OCI-LY7 (cell line): ENCODE measurements around the gene TTLL5. TPM values are rescaled to one million over a fixed set of nuclear protein-coding genes. Genes with fewer than 3 reads are reported as not detected.
"Not testable (repeated sequence)": the region's sequence is repeated elsewhere in the genome, so short reads cannot be mapped to it uniquely, and the experiment has no call there.

ENCODE experiments used
- BruUV-seq: library from RNA; stranded (reverse); fragments of 400-500 nt; replicated peaks from 2 replicates; lab custom pipeline; 2021; lab: Mats Ljungman, UMichigan
- CTCF ChIA-PET: fragments of 300-600 bp; sonication (Branson Sonifier 250); formaldehyde crosslinking; loops from one replicate; lab custom pipeline; 2022; ENCODE audit warnings: antibody characterized with exemption; ENCODE audit not compliant: unreplicated experiment; lab: Charles Lee
- POLR2A ChIA-PET: fragments of 300-600 bp; sonication (Branson Sonifier 250); formaldehyde crosslinking; loops from one replicate; lab custom pipeline; 2022; ENCODE audit warnings: antibody characterized with exemption; lab: Charles Lee
- DNase-seq: peaks from one replicate; pipeline ENCODE4 v3.0.0-alpha.2; 2015; ENCODE audit warnings: low spot score
- H2AFZ ChIP-seq: fragments of 200-600 bp; sonication (generic), shearing (Covaris generic); 2 replicates; pipeline ENCODE4 v1.6.1; 2014; ENCODE audit warnings: mild to moderate bottlenecking, antibody characterized with exemption, low read length, moderate library complexity
- H3K27ac ChIP-seq: fragments of 200-600 bp; sonication (generic); 2 replicates; pipeline ENCODE4 v1.5.1; 2014; ENCODE audit warnings: mixed run types, low read depth, mild to moderate bottlenecking, moderate library complexity, low read length, inconsistent platforms; ENCODE audit not compliant: poor library complexity, severe bottlenecking
- H3K36me3 ChIP-seq: fragments of 200-600 bp; sonication (generic); 2 replicates; pipeline ENCODE4 v1.6.1; 2014; ENCODE audit warnings: mild to moderate bottlenecking, antibody characterized with exemption, low read length, moderate library complexity, mixed read lengths; ENCODE audit not compliant: insufficient read depth
- H3K4me1 ChIP-seq: fragments of 200-600 bp; sonication (generic); 2 replicates; pipeline ENCODE4 v1.5.1; 2014; ENCODE audit warnings: mild to moderate bottlenecking, low read length; ENCODE audit not compliant: insufficient read depth, poor library complexity, severe bottlenecking
- H3K4me2 ChIP-seq: fragments of 200-600 bp; sonication (generic); 2 replicates; pipeline ENCODE4 v1.6.1; 2014; ENCODE audit warnings: mild to moderate bottlenecking, low read length
- H3K4me3 ChIP-seq: fragments of 200-600 bp; sonication (generic); 2 replicates; pipeline ENCODE4 v1.5.1; 2014; ENCODE audit warnings: mild to moderate bottlenecking, low read depth, low read length; ENCODE audit not compliant: poor library complexity, severe bottlenecking
- H3K79me2 ChIP-seq: fragments of 200-600 bp; sonication (generic); 2 replicates; pipeline ENCODE4 v1.6.1; 2016; ENCODE audit warnings: low read depth, mild to moderate bottlenecking, low read length, moderate library complexity, mixed read lengths; ENCODE audit not compliant: insufficient read depth
- H3K9me2 ChIP-seq: fragments of 200-600 bp; sonication (generic); 2 replicates; pipeline ENCODE4 v1.6.1; 2016; ENCODE audit warnings: mild to moderate bottlenecking, low read length, mixed read lengths; ENCODE audit not compliant: insufficient read depth
- H3K9me3 ChIP-seq: fragments of 200-600 bp; sonication (generic); 2 replicates; pipeline ENCODE4 v1.6.1; 2014; ENCODE audit warnings: mild to moderate bottlenecking, mixed run types, low read length, mixed read lengths
- H4K20me1 ChIP-seq: fragments of 200-600 bp; sonication (generic); 2 replicates; pipeline ENCODE4 v1.6.1; 2014; ENCODE audit warnings: mild to moderate bottlenecking, antibody characterized with exemption, low read length, moderate library complexity, mixed read lengths; ENCODE audit not compliant: insufficient read depth
- EZH2phosphoT487 ChIP-seq: fragments of 200-600 bp; sonication (generic); IDR thresholded peaks from 2 replicates; pipeline ENCODE4 v1.6.1; 2018; ENCODE audit warnings: low read depth, borderline replicate concordance, mild to moderate bottlenecking, mixed run types, antibody characterized with exemption, low read length, moderate library complexity, mixed read lengths
- intact Hi-C: fragments of 100-400 bp; cut with micrococcal nuclease; formaldehyde crosslinking; loops from one replicate; pipeline ENCODE4 v1.10.0; 2022; ENCODE audit not compliant: unreplicated experiment
- total RNA-seq, 2 experiments: library from RNA; depleted of rRNA in 1 of 2; stranded (reverse); fragments of >200 nt in 1 of 2; shearing (Covaris generic) in 1 of 2; gene quantifications; 2 replicates each; pipeline ENCODE4 v1.2.3, GENCODE V29; 2014 to 2022
- TF ChIP-seq, protein P1 (sequence below): fragments of 200-600 bp; sonication (generic); conservative IDR thresholded peaks from 2 replicates; pipeline ENCODE4 v1.5.1; 2014; ENCODE audit warnings: mild to moderate bottlenecking, antibody characterized with exemption, low read length, moderate library complexity, mixed read lengths

The TTLL5 gene
- total RNA-seq, 2 experiments from 2014 or later, result 34.3 to 55.6 TPM

DNA sequence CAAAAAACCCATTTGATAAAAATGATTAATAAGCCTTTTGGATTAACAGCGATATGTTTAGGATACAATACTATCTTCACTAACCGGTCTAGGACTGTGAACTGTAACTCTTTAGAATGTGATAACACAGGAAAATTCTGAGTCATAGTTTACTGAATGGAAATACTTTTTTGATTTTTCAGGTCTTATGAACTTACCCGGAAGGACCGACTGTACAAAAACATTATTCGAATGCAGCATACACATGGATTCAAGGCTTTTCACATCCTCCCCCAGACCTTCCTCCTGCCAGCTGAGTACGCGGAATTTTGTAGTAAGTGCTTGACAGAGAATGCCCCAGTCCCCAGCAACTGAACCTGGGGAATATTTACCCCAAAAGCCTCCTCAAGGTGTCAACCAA is 29.0 kb downstream of the TTLL5 start:
- TF ChIP-seq, protein P1, sequence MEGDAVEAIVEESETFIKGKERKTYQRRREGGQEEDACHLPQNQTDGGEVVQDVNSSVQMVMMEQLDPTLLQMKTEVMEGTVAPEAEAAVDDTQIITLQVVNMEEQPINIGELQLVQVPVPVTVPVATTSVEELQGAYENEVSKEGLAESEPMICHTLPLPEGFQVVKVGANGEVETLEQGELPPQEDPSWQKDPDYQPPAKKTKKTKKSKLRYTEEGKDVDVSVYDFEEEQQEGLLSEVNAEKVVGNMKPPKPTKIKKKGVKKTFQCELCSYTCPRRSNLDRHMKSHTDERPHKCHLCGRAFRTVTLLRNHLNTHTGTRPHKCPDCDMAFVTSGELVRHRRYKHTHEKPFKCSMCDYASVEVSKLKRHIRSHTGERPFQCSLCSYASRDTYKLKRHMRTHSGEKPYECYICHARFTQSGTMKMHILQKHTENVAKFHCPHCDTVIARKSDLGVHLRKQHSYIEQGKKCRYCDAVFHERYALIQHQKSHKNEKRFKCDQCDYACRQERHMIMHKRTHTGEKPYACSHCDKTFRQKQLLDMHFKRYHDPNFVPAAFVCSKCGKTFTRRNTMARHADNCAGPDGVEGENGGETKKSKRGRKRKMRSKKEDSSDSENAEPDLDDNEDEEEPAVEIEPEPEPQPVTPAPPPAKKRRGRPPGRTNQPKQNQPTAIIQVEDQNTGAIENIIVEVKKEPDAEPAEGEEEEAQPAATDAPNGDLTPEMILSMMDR, result no peak
- no peak for TF ChIP-seq EZH2phosphoT487

DNA sequence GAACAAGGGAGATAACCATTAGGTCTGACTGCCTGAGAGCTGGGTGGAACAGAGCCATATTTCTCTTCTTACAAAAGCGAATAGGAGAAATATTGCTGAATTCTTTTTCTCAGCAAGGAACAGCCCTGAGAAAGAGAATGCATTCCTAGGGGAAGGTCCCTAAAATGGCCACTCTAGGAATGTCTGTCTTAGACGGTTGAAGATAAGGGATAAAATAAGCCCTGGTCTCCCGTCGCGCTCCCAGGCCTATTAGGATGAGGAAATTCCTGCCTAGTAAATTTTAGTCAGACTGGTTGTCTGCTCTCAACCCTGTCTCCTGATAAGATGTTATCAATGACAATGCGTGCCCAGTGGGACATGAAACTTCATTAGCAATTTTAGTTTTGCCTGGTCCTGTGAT is 34.0 kb downstream of the TTLL5 start:
- H2AFZ ChIP-seq, DNase-seq, H3K79me2 ChIP-seq, intact Hi-C loops, H3K9me2 ChIP-seq, H3K4me1 ChIP-seq, H3K27ac ChIP-seq, H4K20me1 ChIP-seq, CTCF ChIA-PET, H3K9me3 ChIP-seq, H3K4me3 ChIP-seq, BruUV-seq, H3K4me2 ChIP-seq: not testable (repeated sequence)
- peaks cover 87% of the 10 kb centered on the region for H3K36me3 ChIP-seq
- POLR2A ChIA-PET, result interaction anchor here (0.7 kb wide), 1 partner anchor 21 kb away, joined by 3 read pairs; no protein-coding TSS in a partner anchor

More for the DNA sequence above, 29.0 kb downstream of the TTLL5 start:
- no peak for DNase-seq
- Histone ChIP-seq H4K20me1 (no peaks in the 10 kb centered on the region), H3K27ac (no peak overlapping the region), H3K4me2 (no peak overlapping the region), H3K9me3 (no peaks in the 10 kb centered on the region), H3K36me3 (peaks cover 57% of the 10 kb centered on the region), H3K9me2 (no peaks in the 10 kb centered on the region), H2AFZ (no peak overlapping the region), H3K4me1 (no peaks in the 10 kb centered on the region), H3K4me3 (no peak overlapping the region), H3K79me2 (no peaks in the 10 kb centered on the region)
- intact Hi-C loops, result no loop called here
- ChIA-PET POLR2A (no interaction called here), CTCF (no interaction called here)
- BruUV-seq, result no TSS peak

DNA sequence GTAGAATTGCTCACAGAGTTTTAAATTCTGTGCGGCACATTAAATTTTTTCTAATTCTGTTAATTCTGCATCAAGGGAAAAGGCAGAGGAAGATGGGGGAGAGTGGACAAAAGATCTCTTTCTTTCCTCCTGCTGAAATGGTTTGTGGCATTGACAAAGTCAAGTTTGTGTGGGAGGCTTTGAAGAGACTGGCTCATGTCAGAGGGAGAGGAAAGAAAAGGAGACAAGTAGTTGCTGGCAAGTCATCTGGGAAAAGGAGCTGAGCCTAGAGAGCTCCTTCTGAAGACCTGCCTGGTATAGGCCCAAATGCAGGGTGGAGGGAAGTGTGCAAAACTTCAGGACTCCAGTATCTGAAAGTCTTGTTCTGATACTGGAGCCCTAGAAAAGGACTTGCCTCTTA is 36.3 kb downstream of the TTLL5 start:
- no peak overlapping the region for H3K27ac ChIP-seq
- H4K20me1 ChIP-seq, result no peaks in the 10 kb centered on the region
- H2AFZ ChIP-seq, result no peak overlapping the region
- H3K36me3 ChIP-seq, result peaks cover 88% of the 10 kb centered on the region
- H3K9me3 ChIP-seq, result no peaks in the 10 kb centered on the region
- DNase-seq, result no peak
- H3K4me2 ChIP-seq, result no peak overlapping the region
- ChIA-PET POLR2A (interaction anchor here (0.9 kb wide), 1 partner anchor 13 kb away, joined by 3 read pairs; no protein-coding TSS in a partner anchor), CTCF (no interaction called here)
- no TSS peak for BruUV-seq
- H3K4me3 ChIP-seq, result no peak overlapping the region
- no peaks in the 10 kb centered on the region for H3K79me2 ChIP-seq
- no peaks in the 10 kb centered on the region for H3K4me1 ChIP-seq
- TF ChIP-seq, protein P1, result no peak
- TF ChIP-seq EZH2phosphoT487, result no peak
- intact Hi-C loops, result no loop called here
- H3K9me2 ChIP-seq, result no peaks in the 10 kb centered on the region
